NB4 (cell line): Measurements from ENCODE around the gene CPVL.

Source experiments
- POLR2A ChIP-seq: IDR thresholded peaks from 2 replicates; pipeline ENCODE4 v1.6.1; 2011; ENCODE audit warnings: mild to moderate bottlenecking; ENCODE audit not compliant: insufficient read length; ENCODE audit errors: extremely low read depth
- TF ChIP-seq, protein P1 (sequence below): IDR thresholded peaks from one replicate; pipeline ENCODE4 v1.5.1; 2012; ENCODE audit warnings: low read depth, low read length
- TF ChIP-seq, protein P2 (sequence below): IDR thresholded peaks from 2 replicates; pipeline ENCODE4 v1.6.1; 2011; ENCODE audit warnings: low read depth, low read length

DNA sequence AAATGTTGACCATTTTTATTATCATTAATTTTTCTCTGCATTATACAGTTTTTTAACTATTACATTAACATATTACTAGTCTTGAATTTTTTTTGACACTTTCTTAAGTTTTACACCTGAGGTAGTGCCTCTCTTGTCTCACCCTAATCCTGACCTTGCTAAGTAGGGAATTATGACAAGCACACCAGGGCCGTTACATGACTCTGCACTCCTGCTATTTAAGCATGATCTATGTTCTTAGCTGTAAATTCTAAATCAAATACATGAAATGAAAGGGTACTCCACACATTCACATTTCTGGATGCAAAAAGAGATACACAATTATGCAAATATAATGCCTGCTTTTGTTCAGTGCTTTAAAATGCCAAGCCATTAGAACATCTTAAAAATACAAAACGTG is 23.6 kb downstream of the CPVL start:
- TF ChIP-seq, protein P1, sequence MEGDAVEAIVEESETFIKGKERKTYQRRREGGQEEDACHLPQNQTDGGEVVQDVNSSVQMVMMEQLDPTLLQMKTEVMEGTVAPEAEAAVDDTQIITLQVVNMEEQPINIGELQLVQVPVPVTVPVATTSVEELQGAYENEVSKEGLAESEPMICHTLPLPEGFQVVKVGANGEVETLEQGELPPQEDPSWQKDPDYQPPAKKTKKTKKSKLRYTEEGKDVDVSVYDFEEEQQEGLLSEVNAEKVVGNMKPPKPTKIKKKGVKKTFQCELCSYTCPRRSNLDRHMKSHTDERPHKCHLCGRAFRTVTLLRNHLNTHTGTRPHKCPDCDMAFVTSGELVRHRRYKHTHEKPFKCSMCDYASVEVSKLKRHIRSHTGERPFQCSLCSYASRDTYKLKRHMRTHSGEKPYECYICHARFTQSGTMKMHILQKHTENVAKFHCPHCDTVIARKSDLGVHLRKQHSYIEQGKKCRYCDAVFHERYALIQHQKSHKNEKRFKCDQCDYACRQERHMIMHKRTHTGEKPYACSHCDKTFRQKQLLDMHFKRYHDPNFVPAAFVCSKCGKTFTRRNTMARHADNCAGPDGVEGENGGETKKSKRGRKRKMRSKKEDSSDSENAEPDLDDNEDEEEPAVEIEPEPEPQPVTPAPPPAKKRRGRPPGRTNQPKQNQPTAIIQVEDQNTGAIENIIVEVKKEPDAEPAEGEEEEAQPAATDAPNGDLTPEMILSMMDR = no peak
- TF ChIP-seq, protein P2, sequence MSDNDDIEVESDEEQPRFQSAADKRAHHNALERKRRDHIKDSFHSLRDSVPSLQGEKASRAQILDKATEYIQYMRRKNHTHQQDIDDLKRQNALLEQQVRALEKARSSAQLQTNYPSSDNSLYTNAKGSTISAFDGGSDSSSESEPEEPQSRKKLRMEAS = no peak
- TF ChIP-seq POLR2A = no peak
